Vagina (tissue), 2 donors: ENCODE data around the gene SAMD14.

ENCODE experiments used
- POLR2A ChIP-seq, 2 donors: fragments of 450-650 bp; IDR thresholded peaks; one replicate each; pipeline ENCODE4 v1.6.1; 2017; ENCODE audit warnings: antibody characterized with exemption in 2 of 2, mild to moderate bottlenecking in 2 of 2, moderate library complexity in 2 of 2
- POLR2AphosphoS5 ChIP-seq, 2 donors: sonication (generic); formaldehyde crosslinking; IDR thresholded peaks; one replicate each; pipeline ENCODE4 v1.9.0; 2017; ENCODE audit warnings: antibody characterized with exemption in 2 of 2, mild to moderate bottlenecking in 2 of 2, low read depth in 1 of 2; ENCODE audit not compliant: insufficient read depth in 1 of 2
- TF ChIP-seq, protein P1 (sequence below), 3 experiments: fragments of 450-650 bp in 2 of 3; fragments of 200-600 bp in 1 of 3; sonication (generic) in 1 of 3; IDR thresholded peaks; one replicate each; pipeline ENCODE4 v1.5.1; 2017 to 2019; ENCODE audit warnings: antibody characterized with exemption in 3 of 3, mild to moderate bottlenecking in 2 of 3, moderate library complexity in 2 of 3

- TF ChIP-seq POLR2A (IDR thresholded peaks at IDR 0.05) (no peak), POLR2AphosphoS5 (IDR thresholded peaks at IDR 0.05; ENCODE audit: insufficient read depth in 1 of 2, low read depth in 1 of 2) (no peak)
- TF ChIP-seq, protein P1, sequence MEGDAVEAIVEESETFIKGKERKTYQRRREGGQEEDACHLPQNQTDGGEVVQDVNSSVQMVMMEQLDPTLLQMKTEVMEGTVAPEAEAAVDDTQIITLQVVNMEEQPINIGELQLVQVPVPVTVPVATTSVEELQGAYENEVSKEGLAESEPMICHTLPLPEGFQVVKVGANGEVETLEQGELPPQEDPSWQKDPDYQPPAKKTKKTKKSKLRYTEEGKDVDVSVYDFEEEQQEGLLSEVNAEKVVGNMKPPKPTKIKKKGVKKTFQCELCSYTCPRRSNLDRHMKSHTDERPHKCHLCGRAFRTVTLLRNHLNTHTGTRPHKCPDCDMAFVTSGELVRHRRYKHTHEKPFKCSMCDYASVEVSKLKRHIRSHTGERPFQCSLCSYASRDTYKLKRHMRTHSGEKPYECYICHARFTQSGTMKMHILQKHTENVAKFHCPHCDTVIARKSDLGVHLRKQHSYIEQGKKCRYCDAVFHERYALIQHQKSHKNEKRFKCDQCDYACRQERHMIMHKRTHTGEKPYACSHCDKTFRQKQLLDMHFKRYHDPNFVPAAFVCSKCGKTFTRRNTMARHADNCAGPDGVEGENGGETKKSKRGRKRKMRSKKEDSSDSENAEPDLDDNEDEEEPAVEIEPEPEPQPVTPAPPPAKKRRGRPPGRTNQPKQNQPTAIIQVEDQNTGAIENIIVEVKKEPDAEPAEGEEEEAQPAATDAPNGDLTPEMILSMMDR (IDR thresholded peaks at IDR 0.05), result no peak
Observed at GRCh38 chr17:50141745-50142110, 11.8 kb upstream of the SAMD14 start.
